ENCODE results near the gene TNFRSF25.

TNFRSF25 gene

DNA sequence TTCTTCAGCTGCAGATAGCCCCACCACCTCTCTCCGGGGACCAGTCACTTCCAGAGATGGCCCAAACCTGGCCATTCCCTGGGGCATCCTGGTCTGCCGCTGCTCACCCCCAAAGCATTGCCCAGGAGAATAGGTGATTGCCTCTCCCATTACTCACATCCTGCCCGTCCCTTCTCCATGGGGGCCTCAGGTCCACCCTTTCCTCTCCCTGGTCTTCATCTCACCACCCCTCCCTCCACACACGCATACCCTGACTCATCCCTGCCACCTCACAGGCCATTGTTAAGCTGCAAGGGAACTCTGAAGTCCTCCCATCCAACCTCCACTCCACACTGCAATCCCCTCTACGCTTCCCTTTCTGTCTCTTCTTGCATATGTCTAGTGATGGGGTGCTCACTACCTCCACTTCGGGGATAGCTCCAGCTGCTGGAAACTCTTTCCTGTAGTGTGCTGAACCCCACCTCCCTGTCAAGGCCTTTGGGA, 25.5 kb upstream of the TNFRSF25 start, which contains the start of gene PLEKHG5:
TSS of gene PLEKHG5 (minus strand) at position 188 of the 483 bp plus-strand sequence. CDS start 14,096 bp downstream, outside the sequence.
- no peak for FAIRE-seq
- TF ChIP-seq, protein P1, sequence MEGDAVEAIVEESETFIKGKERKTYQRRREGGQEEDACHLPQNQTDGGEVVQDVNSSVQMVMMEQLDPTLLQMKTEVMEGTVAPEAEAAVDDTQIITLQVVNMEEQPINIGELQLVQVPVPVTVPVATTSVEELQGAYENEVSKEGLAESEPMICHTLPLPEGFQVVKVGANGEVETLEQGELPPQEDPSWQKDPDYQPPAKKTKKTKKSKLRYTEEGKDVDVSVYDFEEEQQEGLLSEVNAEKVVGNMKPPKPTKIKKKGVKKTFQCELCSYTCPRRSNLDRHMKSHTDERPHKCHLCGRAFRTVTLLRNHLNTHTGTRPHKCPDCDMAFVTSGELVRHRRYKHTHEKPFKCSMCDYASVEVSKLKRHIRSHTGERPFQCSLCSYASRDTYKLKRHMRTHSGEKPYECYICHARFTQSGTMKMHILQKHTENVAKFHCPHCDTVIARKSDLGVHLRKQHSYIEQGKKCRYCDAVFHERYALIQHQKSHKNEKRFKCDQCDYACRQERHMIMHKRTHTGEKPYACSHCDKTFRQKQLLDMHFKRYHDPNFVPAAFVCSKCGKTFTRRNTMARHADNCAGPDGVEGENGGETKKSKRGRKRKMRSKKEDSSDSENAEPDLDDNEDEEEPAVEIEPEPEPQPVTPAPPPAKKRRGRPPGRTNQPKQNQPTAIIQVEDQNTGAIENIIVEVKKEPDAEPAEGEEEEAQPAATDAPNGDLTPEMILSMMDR (IDR thresholded peaks at IDR 0.05; ENCODE audit: insufficient read depth, missing control alignments) = no peak
- no peak for DNase-seq (ENCODE audit: insufficient read length, low spot score)

DNA sequence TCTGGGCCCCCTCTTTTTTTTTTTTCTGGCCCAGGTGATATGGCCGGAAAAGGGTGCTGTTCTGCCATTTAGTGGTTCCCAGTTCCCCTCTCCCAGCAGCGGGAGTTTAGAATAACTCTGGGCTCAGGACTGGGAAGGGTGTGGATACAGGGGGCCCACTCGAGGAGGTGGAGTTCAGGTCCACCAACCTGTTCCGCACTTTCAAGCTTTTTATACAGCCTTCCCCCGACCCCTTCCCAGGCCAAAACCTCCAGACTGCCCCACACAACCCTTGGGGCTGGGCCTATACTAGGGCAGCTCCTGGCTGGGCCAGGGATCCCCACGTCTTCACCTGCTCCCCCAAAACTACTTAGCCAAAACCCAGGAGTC, 25.1 kb upstream of the TNFRSF25 start:
- TF ChIP-seq, protein P1 (IDR thresholded peaks at IDR 0.05; ENCODE audit: insufficient read depth, missing control alignments) = no peak
- no peak for FAIRE-seq
- DNase-seq (ENCODE audit: insufficient read length, low spot score) = no peak

DNA sequence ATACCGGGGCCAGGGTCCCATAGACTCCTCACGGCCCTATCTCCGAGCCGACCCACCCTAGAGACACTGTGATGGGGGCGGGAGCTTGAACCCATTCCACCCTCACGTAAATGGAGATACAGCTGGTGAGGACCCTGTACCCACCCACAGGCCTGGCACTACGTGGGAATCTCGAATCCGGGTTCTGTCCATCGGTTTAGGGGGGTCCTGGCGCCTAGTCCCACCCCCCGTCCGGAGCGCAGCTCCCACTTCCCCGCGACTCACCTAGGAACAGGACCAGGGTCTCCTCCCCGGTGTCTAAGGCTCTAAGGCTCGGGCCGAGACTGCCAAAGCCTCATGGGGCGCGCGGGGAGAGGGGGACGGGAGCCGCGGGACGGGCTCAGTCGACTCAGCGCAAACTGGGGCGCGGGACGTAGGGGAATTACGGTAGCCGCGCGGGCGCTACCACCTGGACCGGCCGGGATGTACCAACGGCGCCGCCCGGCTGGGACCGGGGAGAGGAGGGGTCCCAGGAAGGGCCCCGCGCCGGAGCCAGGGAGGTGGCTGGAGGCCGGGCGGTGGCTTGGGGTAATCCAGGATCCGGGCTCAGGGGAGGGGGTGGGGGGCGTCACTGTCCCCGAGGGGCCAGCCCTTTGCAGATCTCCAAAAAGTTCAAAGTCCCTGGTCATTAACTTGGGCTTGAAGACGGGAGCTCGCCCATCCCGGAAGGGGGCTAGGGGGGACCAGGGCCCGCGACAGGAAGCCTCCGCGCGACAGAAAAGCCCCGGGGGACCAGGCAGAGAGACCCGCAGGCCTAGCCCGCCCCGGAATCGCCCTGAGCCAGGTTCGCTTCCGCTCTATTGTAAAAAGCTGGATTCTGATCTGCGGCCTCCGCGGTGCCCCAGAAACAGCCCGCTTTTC, 24.5 kb upstream of the TNFRSF25 start:
- FAIRE-seq (no peak), DNase-seq (ENCODE audit: insufficient read length, low spot score) (peak; percentile 36)
- TF ChIP-seq, protein P1 (IDR thresholded peaks at IDR 0.05; ENCODE audit: insufficient read depth, missing control alignments) = no peak

DNA sequence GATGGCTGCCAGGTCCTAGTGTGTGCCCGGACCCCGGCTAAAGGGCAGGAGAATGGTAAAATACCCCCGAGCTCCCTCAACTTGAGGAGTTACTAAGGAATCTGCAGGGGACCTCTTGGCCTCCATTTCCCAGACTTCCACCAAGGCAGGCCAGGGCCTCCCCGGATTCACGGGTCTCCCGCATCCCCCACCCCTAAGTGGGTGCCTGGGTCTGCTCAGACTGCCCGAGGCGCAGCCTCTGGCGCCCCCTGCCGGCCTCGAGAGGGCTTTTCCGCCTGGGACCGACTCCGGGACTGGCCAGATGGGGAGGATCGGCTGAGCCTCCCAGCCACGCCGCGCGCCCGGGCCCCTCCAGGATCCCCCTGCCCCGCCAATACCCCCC, 23.8 kb upstream of the TNFRSF25 start:
- TF ChIP-seq, protein P1 (IDR thresholded peaks at IDR 0.05; ENCODE audit: insufficient read depth, missing control alignments) = peak; percentile 64
- no peak for FAIRE-seq
- peak; percentile 72 for DNase-seq (ENCODE audit: insufficient read length, low spot score)

DNA sequence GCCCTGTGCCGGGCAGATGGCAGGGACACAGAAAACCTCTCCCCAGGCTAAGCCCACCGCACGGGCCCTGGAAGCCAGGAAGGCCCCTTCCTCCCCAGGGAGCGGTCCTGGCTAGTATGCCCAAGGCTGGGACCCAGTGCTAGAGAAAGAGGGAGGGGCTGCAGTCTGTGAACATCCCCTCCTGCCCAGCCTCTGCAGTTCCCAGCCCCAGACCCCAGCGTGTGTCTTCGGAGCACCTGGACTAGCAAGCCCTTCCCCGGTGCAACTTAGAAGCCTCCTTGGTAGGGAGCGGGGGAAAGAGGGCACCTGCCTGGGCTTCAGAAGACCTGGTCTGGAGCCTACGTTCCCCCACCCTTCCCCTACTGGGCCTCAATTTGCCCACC, 23.4 kb upstream of the TNFRSF25 start:
- no peak for DNase-seq (ENCODE audit: insufficient read length, low spot score)
- TF ChIP-seq, protein P1 (IDR thresholded peaks at IDR 0.05; ENCODE audit: insufficient read depth, missing control alignments) = no peak
- no peak for FAIRE-seq

DNA sequence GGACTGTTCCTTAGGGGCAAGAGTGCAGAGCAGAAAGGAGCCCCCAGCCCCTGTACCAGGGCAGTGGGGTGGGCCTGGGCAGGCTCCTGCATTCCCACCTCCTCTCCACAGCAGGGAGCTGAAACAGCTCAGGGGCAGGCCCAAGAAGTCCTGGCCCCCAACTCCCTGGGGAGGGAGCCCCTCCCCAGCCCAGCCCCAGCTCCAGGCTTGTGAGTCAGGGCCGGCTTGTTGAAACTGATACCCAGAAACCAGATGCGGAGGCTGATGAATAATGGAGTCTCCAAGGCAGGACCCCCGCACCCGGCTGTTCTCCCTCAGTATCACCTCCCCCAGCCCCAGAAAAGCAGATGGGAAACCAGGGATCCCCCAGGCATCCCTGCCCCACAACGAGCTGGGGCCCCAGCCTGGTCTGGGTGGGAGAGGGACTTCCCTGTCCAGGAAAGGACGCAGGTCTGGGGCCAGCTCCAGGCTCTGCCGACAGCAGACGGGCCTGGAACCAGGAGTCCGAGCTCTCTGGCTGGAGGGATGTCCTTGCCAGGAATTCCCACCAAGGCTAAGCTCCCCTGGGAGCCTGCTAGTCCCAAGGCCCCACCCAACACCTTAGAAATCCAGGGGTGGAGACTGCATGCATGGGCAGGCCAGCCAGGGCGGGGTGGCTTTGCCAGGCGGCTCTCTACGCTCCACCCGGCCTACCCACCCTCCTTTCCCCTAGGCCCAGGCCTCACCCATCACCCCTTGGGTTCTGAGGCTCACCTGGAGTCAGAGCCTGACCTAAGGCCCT, 22.8 kb upstream of the TNFRSF25 start:
- no peak for FAIRE-seq
- TF ChIP-seq, protein P1 (IDR thresholded peaks at IDR 0.05; ENCODE audit: insufficient read depth, missing control alignments) = no peak
- no peak for DNase-seq (ENCODE audit: insufficient read length, low spot score)
